GM23338 (cell line): ENCODE measurements around the gene RPL39L. TPM values are rescaled to one million over a fixed set of nuclear protein-coding genes. Genes with fewer than 3 reads are reported as not detected.

Source experiments
- ATAC-seq: fragments of 200-7000 bp; cut with Tn5 transposase; 3 replicates; pipeline ENCODE4 v1.9.1; 2020
- DNase-seq: peaks from one replicate; pipeline ENCODE4 v3.0.0-alpha.2; 2015; ENCODE audit warnings: low spot score
- H2AFZ ChIP-seq: fragments of 200-600 bp; sonication (generic); 2 replicates; pipeline ENCODE4 v1.8.0; 2016; ENCODE audit warnings: antibody characterized with exemption, mild to moderate bottlenecking, moderate library complexity
- H3F3A ChIP-seq: fragments of 200-600 bp; sonication (generic); replicated peaks from 2 replicates; pipeline ENCODE4 v1.8.0; 2017; ENCODE audit warnings: antibody characterized with exemption, mixed run types, low read depth
- H3K27ac ChIP-seq: fragments of 200-600 bp; sonication (generic); 2 replicates; pipeline ENCODE4 v1.6.1; 2016; ENCODE audit warnings: low read depth
- H3K27me3 ChIP-seq: fragments of 200-600 bp; sonication (generic); 2 replicates; pipeline ENCODE4 v1.8.0; 2016; ENCODE audit warnings: mild to moderate bottlenecking, mixed run types, moderate library complexity; ENCODE audit not compliant: insufficient read depth
- H3K36me3 ChIP-seq: fragments of 200-600 bp; sonication (generic); 2 replicates; pipeline ENCODE4 v1.8.0; 2016; ENCODE audit warnings: mild to moderate bottlenecking; ENCODE audit not compliant: insufficient read depth
- H3K4me1 ChIP-seq: fragments of 200-600 bp; sonication (generic); 2 replicates; pipeline ENCODE4 v1.8.0; 2016; ENCODE audit warnings: mild to moderate bottlenecking, moderate library complexity; ENCODE audit not compliant: insufficient read depth
- H3K4me2 ChIP-seq: fragments of 200-600 bp; sonication (generic); 2 replicates; pipeline ENCODE4 v1.7.1; 2017; ENCODE audit warnings: mixed run types
- H3K4me3 ChIP-seq: fragments of 200-600 bp; sonication (generic); 2 replicates; pipeline ENCODE4 v1.6.1; 2016; ENCODE audit warnings: mixed run types
- H3K79me2 ChIP-seq: fragments of 200-600 bp; sonication (generic); replicated peaks from 2 replicates; pipeline ENCODE4 v1.8.0; 2017; ENCODE audit warnings: mild to moderate bottlenecking; ENCODE audit not compliant: insufficient read depth
- H3K9me2 ChIP-seq: fragments of 200-600 bp; sonication (generic); 2 replicates; pipeline ENCODE4 v1.8.0; 2017; ENCODE audit not compliant: insufficient read depth
- H4K20me1 ChIP-seq: fragments of 200-600 bp; sonication (generic); replicated peaks from 2 replicates; pipeline ENCODE4 v1.8.0; 2017; ENCODE audit warnings: mild to moderate bottlenecking; ENCODE audit not compliant: insufficient read depth
- H3K27ac Mint-ChIP-seq: 2 replicates; pipeline ENCODE4 v1.8.0; 2020; ENCODE audit warnings: inconsistent platforms, mild to moderate bottlenecking, moderate library complexity, mixed read lengths
- H3K27me3 Mint-ChIP-seq: 3 replicates; pipeline ENCODE4 v1.8.0; 2022; ENCODE audit warnings: low read depth, mild to moderate bottlenecking, moderate library complexity, mixed read lengths, inconsistent platforms; ENCODE audit not compliant: insufficient read depth, poor library complexity
- H3K36me3 Mint-ChIP-seq: 3 replicates; pipeline ENCODE4 v1.8.0; 2021; ENCODE audit warnings: low read depth, mild to moderate bottlenecking, inconsistent platforms, moderate library complexity, mixed read lengths
- H3K4me1 Mint-ChIP-seq: 3 replicates; pipeline ENCODE4 v1.8.0; 2020; ENCODE audit warnings: mild to moderate bottlenecking, inconsistent platforms, mixed read lengths
- H3K4me3 Mint-ChIP-seq: 3 replicates; pipeline ENCODE4 v1.8.0; 2021; ENCODE audit warnings: moderate library complexity, mild to moderate bottlenecking, inconsistent platforms, mixed read lengths
- H3K9me3 Mint-ChIP-seq: 3 replicates; pipeline ENCODE4 v1.8.0; 2020; ENCODE audit warnings: moderate library complexity, mild to moderate bottlenecking, inconsistent platforms, mixed read lengths
- POLR2AphosphoS5 ChIP-seq: IDR thresholded peaks from 2 replicates; pipeline ENCODE4 v1.6.1; 2016; ENCODE audit warnings: antibody characterized with exemption, low read depth
- STAT1 ChIP-seq: IDR thresholded peaks from one replicate; pipeline ENCODE4 v1.6.1; 2016; ENCODE audit warnings: antibody characterized with exemption; ENCODE audit not compliant: unreplicated experiment
- polyA plus RNA-seq: library from polyadenylated mRNA; unstranded; fragments of >200 nt; fragmentation: Nextera tagmentation; extraction: Ambion mirVana; gene quantifications from 2 replicates; pipeline ENCODE4 v1.2.1, GENCODE V29; 2016
- total RNA-seq: library from RNA; depleted of rRNA; stranded (reverse); fragments of >200 nt; shearing (Covaris generic); gene quantifications from 2 replicates; pipeline ENCODE4 v1.2.3, GENCODE V29; 2014
- TF ChIP-seq, protein P1 (sequence below): fragments of 250-450 bp; sonication (Bioruptor Pico); IDR thresholded peaks from 2 replicates; pipeline ENCODE4 v1.5.0; 2020; ENCODE audit warnings: mild to moderate bottlenecking, moderate library complexity
- TF ChIP-seq, protein P2 (sequence below), 2 experiments: fragments of 200-600 bp in 1 of 2; sonication (generic) in 1 of 2; conservative IDR thresholded peaks; 2 replicates each; pipeline versions ENCODE4 v1.5.1 to v1.6.1; 2016 to 2017; ENCODE audit warnings: antibody characterized with exemption in 2 of 2, low read depth in 2 of 2, mild to moderate bottlenecking in 2 of 2, moderate library complexity in 1 of 2

The RPL39L gene
- total and polyA plus RNA-seq, 2 experiments from 2014 or later: 70.6 to 155 TPM

DNA sequence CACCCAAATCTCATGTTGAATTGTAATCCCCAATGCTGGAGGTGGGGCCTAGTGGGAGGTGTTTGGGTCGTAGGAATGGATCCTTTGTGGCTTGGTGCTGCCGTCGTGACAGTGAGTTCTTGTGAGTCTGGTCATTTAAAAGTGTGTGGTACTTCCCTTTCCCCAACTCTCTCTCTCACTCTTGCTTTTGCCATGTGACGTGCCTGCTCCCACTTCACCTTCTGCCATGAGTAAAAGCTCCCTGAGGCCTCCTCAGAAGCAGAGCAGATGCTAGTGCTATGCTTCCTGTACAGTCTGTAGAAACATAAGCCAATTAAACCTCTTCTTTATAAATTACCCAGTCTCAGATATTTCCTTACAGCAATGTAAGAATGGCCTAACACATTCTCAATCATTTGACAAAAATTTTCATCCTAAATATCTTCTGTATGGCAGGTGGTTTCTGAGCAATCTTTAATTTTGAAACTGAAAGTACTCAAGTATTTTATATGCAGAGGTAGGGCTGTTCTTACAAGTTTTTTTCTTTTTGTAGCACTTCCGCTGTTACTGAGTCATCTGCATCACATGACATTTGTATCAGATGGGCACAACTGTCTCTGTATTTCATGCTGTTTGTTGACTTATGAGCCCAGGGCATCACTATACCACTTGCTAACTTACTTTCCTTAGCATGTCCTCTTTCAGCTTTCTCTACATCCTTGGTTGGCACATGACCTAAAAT, 8.8 kb downstream of the RPL39L start (continued):
- TF ChIP-seq, protein P1, sequence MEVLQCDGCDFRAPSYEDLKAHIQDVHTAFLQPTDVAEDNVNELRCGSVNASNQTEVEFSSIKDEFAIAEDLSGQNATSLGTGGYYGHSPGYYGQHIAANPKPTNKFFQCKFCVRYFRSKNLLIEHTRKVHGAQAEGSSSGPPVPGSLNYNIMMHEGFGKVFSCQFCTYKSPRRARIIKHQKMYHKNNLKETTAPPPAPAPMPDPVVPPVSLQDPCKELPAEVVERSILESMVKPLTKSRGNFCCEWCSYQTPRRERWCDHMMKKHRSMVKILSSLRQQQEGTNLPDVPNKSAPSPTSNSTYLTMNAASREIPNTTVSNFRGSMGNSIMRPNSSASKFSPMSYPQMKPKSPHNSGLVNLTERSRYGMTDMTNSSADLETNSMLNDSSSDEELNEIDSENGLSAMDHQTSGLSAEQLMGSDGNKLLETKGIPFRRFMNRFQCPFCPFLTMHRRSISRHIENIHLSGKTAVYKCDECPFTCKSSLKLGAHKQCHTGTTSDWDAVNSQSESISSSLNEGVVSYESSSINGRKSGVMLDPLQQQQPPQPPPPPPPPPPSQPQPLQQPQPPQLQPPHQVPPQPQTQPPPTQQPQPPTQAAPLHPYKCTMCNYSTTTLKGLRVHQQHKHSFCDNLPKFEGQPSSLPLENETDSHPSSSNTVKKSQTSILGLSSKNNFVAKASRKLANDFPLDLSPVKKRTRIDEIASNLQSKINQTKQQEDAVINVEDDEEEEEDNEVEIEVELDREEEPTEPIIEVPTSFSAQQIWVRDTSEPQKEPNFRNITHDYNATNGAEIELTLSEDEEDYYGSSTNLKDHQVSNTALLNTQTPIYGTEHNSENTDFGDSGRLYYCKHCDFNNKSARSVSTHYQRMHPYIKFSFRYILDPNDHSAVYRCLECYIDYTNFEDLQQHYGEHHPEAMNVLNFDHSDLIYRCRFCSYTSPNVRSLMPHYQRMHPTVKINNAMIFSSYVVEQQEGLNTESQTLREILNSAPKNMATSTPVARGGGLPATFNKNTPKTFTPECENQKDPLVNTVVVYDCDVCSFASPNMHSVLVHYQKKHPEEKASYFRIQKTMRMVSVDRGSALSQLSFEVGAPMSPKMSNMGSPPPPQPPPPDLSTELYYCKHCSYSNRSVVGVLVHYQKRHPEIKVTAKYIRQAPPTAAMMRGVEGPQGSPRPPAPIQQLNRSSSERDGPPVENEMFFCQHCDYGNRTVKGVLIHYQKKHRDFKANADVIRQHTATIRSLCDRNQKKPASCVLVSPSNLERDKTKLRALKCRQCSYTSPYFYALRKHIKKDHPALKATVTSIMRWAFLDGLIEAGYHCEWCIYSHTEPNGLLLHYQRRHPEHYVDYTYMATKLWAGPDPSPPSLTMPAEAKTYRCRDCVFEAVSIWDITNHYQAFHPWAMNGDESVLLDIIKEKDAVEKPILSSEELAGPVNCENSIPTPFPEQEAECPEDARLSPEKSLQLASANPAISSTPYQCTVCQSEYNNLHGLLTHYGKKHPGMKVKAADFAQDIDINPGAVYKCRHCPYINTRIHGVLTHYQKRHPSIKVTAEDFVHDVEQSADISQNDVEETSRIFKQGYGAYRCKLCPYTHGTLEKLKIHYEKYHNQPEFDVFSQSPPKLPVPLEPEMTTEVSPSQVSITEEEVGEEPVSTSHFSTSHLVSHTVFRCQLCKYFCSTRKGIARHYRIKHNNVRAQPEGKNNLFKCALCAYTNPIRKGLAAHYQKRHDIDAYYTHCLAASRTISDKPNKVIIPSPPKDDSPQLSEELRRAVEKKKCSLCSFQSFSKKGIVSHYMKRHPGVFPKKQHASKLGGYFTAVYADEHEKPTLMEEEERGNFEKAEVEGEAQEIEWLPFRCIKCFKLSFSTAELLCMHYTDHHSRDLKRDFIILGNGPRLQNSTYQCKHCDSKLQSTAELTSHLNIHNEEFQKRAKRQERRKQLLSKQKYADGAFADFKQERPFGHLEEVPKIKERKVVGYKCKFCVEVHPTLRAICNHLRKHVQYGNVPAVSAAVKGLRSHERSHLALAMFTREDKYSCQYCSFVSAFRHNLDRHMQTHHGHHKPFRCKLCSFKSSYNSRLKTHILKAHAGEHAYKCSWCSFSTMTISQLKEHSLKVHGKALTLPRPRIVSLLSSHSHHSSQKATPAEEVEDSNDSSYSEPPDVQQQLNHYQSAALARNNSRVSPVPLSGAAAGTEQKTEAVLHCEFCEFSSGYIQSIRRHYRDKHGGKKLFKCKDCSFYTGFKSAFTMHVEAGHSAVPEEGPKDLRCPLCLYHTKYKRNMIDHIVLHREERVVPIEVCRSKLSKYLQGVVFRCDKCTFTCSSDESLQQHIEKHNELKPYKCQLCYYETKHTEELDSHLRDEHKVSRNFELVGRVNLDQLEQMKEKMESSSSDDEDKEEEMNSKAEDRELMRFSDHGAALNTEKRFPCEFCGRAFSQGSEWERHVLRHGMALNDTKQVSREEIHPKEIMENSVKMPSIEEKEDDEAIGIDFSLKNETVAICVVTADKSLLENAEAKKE: no peak
- no peak for TF ChIP-seq POLR2AphosphoS5

DNA sequence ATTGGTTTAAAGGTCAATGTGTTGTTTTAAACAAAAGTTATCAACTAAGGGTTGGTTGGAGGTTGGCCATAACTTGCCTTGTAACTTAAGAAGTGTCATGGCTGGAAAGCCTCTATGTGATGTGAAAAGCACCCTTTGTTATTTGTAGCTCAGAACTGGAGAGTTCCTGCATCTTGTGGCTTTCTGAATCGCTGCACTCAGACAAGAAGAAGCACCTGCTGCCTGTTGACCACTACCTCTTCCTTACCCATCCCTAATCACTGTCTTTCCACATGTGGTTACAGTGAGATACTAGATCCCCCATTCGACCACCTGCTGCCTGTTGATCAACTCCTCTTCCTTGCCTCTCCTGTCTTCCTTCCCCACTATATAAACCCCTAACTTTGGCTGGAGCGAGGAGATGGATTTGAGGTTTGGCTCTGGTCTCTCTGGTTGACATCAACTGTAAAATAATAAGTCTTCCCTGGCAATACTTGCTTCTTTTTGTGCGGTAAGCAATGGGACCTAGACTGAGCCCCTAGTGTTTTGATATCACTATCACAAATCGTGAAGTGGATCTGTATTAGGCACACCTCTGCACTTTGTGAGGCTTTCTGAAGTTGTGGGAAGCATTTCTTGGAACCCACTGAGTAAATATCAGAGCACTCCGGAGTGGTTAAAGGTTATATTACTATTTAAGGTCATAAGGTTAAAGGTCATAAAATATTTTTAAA, 13.8 kb downstream of the RPL39L start:
- Mint-ChIP-seq H3K27me3 (no peaks in the 10 kb centered on the region), H3K36me3 (peaks cover 13% of the 10 kb centered on the region), H3K4me1 (peaks cover 6% of the 10 kb centered on the region; the same call in 2 of the 3 replicates), H3K9me3 (no peaks in the 10 kb centered on the region), H3K27ac (no peak overlapping the region), H3K4me3 (no peak overlapping the region)
- Histone ChIP-seq H3K27ac (no peak overlapping the region), H3K27me3 (no peaks in the 10 kb centered on the region), H3K9me2 (no peaks in the 10 kb centered on the region), H3F3A (no peaks in the 10 kb centered on the region), H3K36me3 (no peaks in the 10 kb centered on the region), H4K20me1 (peaks cover 6% of the 10 kb centered on the region; the same call in 1 of the 2 replicates), H3K4me1 (no peaks in the 10 kb centered on the region), H2AFZ (no peak overlapping the region), H3K4me3 (no peak overlapping the region), H3K4me2 (no peak overlapping the region), H3K79me2 (no peaks in the 10 kb centered on the region; the same call in 1 of the 2 replicates)
- TF ChIP-seq STAT1: no peak
- TF ChIP-seq, protein P2, sequence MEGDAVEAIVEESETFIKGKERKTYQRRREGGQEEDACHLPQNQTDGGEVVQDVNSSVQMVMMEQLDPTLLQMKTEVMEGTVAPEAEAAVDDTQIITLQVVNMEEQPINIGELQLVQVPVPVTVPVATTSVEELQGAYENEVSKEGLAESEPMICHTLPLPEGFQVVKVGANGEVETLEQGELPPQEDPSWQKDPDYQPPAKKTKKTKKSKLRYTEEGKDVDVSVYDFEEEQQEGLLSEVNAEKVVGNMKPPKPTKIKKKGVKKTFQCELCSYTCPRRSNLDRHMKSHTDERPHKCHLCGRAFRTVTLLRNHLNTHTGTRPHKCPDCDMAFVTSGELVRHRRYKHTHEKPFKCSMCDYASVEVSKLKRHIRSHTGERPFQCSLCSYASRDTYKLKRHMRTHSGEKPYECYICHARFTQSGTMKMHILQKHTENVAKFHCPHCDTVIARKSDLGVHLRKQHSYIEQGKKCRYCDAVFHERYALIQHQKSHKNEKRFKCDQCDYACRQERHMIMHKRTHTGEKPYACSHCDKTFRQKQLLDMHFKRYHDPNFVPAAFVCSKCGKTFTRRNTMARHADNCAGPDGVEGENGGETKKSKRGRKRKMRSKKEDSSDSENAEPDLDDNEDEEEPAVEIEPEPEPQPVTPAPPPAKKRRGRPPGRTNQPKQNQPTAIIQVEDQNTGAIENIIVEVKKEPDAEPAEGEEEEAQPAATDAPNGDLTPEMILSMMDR (conservative IDR thresholded peaks at IDR 0.05; ENCODE audit: low read depth in 2 of 2): peak in 1 of 2 experiments; percentile 10; a peak in 1 of 4 replicates
- DNase-seq: no peak
- no peak for ATAC-seq
